Measurements from ENCODE around the gene FKBP4. TPM values are rescaled to one million over a fixed set of nuclear protein-coding genes. Genes with fewer than 3 reads are reported as not detected.

FKBP4 gene
- total RNA-seq, 2 donors from 2014 or later, result 29.0 to 29.8 TPM

GRCh38 chr12:2776129-2776806 is 18.5 kb upstream of the FKBP4 start:
- H3K9me3 ChIP-seq, result no peaks in the 10 kb centered on the region
- H3K27me3 ChIP-seq, result no peaks in the 10 kb centered on the region
- peak overlapping the region in 1 of 4 donors; percentile 10 for H3K27ac ChIP-seq
- intact Hi-C loops (cut with DNase I), result no loop called here
- 87 to 96% methylated on average over 12 to 20 of the region's 20 CpGs for WGBS, 2 donors
- no peak for TF ChIP-seq POLR2A (IDR thresholded peaks at IDR 0.05)
- TF ChIP-seq, protein P1, sequence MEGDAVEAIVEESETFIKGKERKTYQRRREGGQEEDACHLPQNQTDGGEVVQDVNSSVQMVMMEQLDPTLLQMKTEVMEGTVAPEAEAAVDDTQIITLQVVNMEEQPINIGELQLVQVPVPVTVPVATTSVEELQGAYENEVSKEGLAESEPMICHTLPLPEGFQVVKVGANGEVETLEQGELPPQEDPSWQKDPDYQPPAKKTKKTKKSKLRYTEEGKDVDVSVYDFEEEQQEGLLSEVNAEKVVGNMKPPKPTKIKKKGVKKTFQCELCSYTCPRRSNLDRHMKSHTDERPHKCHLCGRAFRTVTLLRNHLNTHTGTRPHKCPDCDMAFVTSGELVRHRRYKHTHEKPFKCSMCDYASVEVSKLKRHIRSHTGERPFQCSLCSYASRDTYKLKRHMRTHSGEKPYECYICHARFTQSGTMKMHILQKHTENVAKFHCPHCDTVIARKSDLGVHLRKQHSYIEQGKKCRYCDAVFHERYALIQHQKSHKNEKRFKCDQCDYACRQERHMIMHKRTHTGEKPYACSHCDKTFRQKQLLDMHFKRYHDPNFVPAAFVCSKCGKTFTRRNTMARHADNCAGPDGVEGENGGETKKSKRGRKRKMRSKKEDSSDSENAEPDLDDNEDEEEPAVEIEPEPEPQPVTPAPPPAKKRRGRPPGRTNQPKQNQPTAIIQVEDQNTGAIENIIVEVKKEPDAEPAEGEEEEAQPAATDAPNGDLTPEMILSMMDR (IDR thresholded peaks at IDR 0.05), result no peak
- no peak for DNase-seq
- H3K36me3 ChIP-seq (replicated peaks in 1 of 2; ENCODE audit: insufficient read depth in 1 of 2, low read depth in 2 of 2), result no peaks in the 10 kb centered on the region
- peaks cover 41% of the 10 kb centered on the region for H3K4me1 ChIP-seq
- H3K4me3 ChIP-seq, result no peak overlapping the region
- no peak for ATAC-seq

DNA sequence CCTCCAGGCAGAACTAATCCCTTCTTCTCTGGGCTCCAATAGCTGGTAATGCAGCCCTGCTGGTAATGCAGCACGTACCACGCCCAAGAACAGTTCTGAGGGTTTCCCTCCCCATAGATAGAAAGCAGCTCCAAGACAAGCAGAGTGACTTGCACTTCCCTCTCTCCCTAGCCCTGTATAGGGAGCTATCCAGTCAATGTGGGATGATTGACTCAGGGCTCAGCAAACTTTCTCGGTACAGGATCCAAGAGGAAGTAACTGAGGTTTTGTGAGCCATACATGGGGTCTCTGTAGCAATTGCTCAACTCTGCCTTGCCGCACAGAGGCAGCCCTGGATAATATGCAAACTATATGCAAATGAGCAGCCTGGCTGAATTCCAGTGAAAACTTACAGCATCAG is 15.5 kb upstream of the FKBP4 start:
- DNase-seq (no peak), ATAC-seq (no peak)
- Histone ChIP-seq H3K4me3 (no peak overlapping the region), H3K9me3 (no peaks in the 10 kb centered on the region), H3K27me3 (no peaks in the 10 kb centered on the region), H3K36me3 (replicated peaks in 1 of 2; ENCODE audit: insufficient read depth in 1 of 2, low read depth in 2 of 2) (no peaks in the 10 kb centered on the region), H3K27ac (no peak overlapping the region), H3K4me1 (peaks cover 38% of the 10 kb centered on the region)
- WGBS, 2 donors, result 70 to 91% methylated on average over 4 of the region's 4 CpGs
- intact Hi-C loops (cut with DNase I), result no loop called here
- no peak for TF ChIP-seq POLR2A (IDR thresholded peaks at IDR 0.05)
- TF ChIP-seq, protein P1 (IDR thresholded peaks at IDR 0.05), result no peak

DNA sequence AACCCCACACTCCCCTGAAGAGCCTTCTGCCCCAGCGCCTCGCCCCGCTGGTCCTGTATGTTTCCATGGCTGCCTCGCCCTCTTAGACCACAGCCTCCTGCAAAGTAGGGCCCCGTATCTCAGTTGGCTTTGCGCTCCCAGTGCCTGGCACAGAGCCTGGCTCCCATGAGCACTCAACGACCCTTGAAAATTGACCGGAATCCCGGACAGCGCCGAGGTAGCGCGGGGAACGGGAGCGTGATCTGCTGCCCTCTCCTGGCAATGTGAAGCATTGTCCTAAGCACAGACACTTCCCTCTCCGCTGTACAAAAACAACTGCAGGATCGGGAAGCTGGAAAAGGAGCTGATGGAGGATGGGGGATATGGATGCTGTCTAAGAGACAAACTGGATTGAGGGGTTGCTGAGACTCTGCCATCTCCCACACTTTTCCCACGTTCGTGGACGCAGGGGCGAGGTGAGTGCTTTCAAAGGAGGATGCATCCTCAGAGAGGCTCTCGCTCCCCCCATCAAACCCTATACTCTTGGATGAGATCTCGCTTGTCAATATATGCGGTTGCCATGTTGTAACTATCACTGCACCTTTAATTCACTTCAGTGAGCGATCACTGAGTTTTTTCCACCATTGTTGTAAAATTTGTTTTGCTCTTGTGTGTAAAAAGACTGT is 10.7 kb upstream of the FKBP4 start:
- 7 to 13% methylated on average over 22 to 25 of the region's 25 CpGs for WGBS, 2 donors
- Histone ChIP-seq H3K36me3 (replicated peaks in 1 of 2; ENCODE audit: insufficient read depth in 1 of 2, low read depth in 2 of 2) (no peaks in the 10 kb centered on the region), H3K9me3 (no peaks in the 10 kb centered on the region), H3K4me3 (no peak overlapping the region), H3K27ac (no peak overlapping the region), H3K4me1 (peaks cover 12% of the 10 kb centered on the region), H3K27me3 (no peaks in the 10 kb centered on the region)
- peak; percentile 63 to 78 (median 74) for DNase-seq
- TF ChIP-seq, protein P1 (IDR thresholded peaks at IDR 0.05), result peak; percentile 85 to 93 (median 89)
- no peak for TF ChIP-seq POLR2A (IDR thresholded peaks at IDR 0.05)
- peak; percentile 96 for ATAC-seq
- intact Hi-C loops (cut with DNase I), result loop anchor here (10.0 kb wide), 1 partner anchor 99 kb away; no protein-coding TSS in a partner anchor

DNA sequence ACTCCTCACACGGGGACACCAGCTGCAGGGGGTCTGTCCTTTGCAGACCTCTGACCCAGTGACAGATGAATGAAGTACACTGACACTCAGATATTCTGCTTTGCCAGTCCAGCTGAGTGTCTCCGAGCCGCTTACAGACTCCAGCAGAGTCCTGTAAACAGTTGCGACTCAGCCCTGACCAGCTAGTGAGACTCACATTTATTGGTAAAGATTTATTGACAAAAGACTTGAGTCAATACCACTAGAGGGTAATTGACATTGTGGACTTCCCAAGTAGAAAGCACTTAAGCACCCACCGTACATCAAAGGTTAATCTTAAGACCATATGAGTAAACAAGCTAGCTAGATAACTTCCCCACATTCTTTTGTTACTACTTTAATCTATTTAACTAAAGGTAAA is 9.8 kb upstream of the FKBP4 start:
- intact Hi-C loops (cut with DNase I), result loop anchor here (10.0 kb wide), 1 partner anchor 100 kb away; no protein-coding TSS in a partner anchor
- H3K27ac ChIP-seq, result no peak overlapping the region

More for the DNA sequence above, 9.8 kb upstream of the FKBP4 start:
- no peaks in the 10 kb centered on the region for H3K9me3 ChIP-seq
- ATAC-seq (no peak), DNase-seq (no peak)
- WGBS, 2 donors, result 43 to 44% methylated on average over 5 of the region's 5 CpGs
- H3K4me3 ChIP-seq, result no peak overlapping the region
- no peaks in the 10 kb centered on the region for H3K36me3 ChIP-seq (replicated peaks in 1 of 2; ENCODE audit: insufficient read depth in 1 of 2, low read depth in 2 of 2)
- peaks cover 12% of the 10 kb centered on the region for H3K4me1 ChIP-seq
- no peak for TF ChIP-seq POLR2A (IDR thresholded peaks at IDR 0.05)
- TF ChIP-seq, protein P1 (IDR thresholded peaks at IDR 0.05), result no peak
- H3K27me3 ChIP-seq, result no peaks in the 10 kb centered on the region
